DMS53 treated with DMSO at 0.1 percent for 48 hours (cell line): Measurements from ENCODE around the gene CD109.
"Not testable (repeated sequence)": the region's sequence is repeated elsewhere in the genome, so short reads cannot be mapped to it uniquely, and the experiment has no call there.

Experiments used
- DNase-seq: peaks from one replicate; lab custom pipeline; 2025; ENCODE audit not compliant: unreplicated experiment; lab: John Stamatoyannopoulos, UW

The CD109 gene

DNA sequence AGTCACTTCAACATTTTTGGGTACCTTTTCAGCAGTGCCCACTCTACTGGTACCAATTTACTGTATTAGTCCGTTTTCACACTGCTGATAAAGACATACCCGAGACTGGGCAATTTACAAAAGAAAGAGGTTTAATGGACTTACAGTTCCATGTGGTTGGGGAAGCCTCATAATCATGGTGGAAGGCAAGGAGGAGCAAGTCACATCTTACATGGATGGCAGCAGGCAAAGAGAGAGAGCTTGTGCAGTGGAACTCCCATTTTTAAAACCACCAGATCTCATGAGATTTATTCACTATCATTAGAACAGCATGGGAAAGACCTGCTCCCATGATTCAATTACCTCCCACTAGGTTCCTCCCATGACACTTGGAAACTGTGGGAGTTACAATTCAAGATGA lies 12.4 kb upstream of the CD109 start:
- DNase-seq: not testable (repeated sequence)

DNA sequence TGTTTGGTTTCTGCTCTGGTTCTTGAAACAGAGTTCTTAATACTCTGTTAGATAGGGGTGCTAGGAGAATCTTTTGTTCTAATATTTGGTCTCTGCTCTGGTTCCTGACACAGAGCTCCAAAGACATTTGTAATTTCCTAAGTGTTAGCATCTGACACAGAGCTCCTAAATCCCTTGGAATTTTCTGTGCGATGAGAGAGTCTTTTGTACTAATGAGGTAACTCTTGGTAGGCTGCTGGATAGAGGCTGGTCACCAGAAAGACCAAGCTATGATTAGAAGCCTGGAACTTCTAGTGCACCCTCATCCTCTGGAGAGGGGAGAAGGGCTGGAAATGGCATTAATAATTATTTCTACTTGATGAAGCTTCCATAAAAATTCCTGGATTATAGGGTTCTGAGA lies 7.7 kb upstream of the CD109 start:
- no peak for DNase-seq

DNA sequence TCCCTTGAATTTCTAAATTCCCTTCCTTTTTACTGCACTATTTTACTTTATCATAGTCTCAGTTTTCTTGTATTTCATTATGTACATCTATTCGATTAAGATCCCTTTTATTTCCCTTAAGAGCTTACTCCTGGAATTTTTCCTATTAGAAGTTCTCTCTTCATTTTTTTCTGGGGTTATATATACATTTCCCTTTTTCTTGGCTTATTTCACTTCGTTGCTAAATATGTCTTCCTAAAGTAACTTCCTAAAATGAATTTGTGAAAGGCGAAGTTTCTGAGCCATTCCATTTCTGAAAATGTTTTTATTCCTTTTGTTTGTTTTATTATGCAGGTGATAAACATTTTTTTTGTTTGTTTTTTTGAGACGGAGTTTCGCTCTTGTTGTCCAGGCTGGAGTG lies 5.9 kb upstream of the CD109 start:
- no peak for DNase-seq

DNA sequence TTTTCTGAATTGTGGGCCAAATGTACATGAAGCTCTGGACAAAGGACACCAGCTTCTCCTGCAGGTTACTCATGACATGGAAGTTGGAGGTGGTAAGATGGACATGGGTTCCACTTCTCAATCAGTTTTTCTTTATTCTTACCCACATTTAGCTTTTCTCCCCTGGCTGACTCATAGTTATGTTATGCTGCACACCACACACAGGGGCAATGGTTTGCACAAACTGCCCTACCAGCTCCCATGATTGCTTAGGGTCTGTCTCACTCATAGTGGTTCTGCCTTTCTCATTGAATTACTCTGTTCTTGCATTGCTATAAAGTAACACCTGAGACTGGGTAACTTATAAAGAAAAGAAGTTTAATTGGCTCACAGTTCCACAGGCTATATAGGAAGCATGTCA lies 4.5 kb upstream of the CD109 start:
- no peak for DNase-seq

DNA sequence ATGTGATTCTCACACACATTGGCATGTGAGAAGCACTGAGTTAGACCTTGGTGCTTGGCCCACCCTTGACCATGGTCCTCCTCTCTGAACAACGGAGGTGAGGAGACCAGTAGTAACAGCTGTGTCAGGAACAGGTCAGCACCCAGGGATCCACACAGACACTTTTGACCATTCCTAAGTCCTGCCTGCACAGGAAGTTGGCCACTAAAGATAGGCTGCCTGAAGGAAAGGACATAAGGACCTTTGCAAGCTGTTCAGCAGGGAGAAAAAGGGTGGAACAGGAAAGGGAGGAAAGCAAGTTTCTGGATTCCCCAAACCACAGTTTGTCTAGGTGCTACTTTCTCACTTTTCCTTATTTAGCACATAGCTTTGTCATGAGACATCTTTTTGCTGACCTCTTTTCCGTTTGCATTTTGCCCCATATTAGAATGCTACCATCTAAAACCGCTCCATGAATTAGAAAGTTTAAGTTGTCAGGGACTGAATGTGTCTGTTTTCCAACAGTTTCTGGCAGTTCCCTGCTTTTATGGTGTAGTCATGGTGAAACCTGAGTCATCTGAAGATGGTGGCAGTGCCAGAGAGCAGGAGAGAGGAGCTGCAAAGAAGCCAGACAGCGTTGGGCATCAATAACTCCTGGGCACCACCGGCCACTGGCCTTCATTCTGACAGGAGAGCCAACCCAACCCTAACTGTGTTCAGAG lies 1.1 kb upstream of the CD109 start:
- peak; percentile 24 for DNase-seq

DNA sequence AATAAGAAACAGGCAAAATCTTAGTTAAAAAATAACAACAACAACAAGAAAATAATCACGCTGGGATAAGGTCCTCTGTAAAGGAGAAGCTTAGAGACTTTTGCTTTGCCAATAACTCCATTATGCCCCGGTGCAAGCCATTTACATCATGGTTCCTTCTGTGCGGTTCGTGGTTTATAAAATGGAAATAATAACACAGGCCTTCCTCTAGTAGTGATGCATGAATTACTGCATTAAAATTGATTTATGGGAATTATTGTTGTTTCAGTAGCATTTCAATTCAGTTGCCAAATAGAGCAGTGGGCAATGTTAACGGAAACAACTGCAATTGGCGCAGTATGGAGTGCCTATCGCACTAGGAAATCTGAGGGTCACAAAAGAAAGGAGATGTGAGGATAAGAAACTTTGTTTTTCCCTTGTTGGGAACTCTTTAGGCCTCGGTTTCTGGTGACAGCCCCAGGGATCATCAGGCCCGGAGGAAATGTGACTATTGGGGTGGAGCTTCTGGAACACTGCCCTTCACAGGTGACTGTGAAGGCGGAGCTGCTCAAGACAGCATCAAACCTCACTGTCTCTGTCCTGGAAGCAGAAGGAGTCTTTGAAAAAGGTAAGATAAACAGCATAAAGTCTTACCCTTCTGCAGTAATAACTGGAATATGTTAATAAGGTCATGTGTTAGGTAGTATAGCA lies 1.1 kb downstream of the CD109 start:
- no peak for DNase-seq

DNA sequence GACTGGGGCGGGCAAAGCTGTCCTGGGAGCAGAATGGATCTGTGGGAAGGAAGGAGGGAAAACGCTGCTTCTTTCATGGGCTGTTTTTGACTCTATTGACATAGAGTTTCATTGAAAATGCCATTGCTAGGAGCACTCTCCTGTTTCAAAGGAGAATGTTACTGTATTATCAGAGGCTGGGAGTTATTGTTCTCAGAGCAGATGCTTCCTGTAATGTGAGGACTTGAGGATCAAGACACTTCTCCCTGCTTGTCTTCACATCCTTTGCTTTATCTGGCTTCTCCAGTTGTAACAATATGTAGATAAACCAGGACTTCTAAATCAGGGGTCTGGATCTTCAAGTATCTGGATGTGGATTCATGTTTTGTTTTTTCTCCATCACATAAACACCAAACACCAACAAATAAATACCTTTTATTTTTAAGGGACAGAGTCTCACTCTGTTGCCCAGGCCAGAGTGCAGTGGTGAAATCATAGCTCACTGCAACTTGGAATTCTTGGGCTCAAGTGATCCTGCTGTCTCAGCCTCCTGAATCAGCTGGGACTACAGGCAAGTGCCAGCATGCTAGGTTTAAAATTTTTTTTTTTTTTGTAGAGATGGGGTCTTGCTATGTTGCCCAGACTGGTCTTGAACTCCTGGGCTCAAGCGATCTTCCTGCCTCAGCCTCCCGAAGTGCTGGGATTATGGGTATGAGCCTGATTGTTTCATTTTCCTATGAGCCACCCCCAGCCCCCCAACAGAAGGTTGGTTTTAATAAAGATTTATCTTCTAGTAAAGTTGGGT lies 3.9 kb downstream of the CD109 start:
- no peak for DNase-seq

DNA sequence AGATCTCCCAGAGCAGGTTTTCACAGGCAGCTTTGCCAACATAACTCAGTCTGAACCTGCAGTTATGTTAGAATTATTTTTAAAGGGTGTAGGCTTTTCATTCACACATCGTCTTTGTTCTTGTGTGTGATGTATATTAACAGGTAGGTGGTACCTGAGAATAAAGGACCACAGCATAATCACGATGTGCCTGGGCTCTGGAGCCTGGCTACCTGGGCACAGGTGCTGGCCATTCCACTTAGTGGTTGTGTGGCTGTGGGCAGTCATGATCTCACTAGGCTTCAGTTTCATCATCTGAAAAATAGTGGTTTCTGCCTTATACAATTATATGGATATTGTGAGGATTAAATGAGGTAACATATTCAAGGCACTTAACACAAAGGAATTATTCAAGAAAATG lies 6.4 kb downstream of the CD109 start:
- no peak for DNase-seq

DNA sequence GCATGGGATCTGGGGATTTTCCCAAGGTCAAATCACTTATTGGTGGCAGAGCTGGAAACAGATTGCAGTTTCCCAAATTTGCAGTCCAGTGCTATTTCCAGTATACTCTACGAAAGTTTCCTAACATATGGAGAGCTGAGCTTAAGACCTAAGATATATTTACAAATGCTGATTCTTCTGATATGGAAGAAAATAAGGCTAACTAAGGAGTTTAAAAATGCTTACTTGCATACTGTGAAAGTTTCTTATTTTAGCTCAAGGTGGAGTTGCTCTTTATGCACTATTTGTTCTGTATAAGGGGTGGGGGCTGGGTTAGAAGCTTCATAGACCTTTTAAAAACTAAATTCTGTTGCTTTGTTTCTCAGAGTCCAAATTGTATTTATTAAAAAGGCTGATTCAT lies 7.5 kb downstream of the CD109 start:
- DNase-seq: no peak

DNA sequence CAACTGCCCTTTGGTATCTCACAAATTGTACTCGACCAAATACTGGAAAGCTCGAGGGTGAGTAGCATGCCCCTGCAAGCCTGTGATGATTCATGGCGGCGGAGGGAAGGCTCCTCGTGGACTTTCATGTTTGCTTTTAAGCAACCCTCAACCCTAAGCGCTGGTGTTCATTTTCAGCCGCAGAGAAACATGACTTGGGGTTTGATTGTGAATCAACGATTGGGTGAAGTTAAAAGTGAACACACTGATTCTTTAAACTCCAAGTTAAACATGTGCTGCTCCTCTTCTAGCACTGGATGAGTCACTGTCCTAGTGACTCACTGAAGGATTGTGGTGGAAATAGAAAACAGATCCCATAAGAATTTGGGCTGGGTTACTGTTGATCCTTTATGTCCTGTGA lies 8.3 kb downstream of the CD109 start:
- DNase-seq: peak; percentile 46

DNA sequence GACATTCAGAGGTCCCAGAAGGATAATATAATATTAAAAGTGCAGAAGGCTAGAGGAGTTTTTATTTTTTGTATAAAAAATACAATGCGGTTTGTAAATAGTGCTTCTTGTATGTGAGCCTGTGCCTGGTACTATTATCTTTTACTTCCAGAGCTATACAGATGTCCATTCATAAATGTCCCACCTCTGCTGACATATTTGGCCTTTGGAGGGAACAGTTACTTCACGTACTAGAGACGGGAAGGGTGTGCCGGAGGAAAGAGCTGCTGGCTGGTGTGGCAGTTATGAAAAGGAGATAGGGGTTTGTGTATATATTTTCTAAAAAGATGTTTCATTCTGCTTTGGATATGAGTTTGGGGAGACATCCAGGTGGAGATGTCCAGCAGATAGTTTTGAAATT lies 8.8 kb downstream of the CD109 start:
- DNase-seq: no peak

DNA sequence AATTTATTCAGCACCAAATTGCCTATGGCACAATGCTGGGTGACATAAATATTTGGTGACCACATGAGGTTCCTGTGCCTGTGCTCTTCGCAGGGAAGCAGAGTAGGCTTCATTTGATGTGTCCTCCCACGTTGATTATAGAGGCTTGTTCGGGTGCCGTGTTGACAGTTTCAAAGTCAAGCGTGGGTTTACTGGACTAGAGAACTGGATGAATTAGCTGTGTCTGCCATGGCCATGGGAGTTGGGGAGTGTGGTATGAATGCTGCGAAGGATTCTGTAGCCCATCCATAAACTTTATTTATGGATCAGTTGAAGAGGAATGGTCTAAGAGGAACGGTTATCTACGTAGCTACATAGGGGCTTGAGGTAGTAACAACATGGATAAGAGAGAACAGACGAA lies 11.0 kb downstream of the CD109 start:
- DNase-seq: no peak

DNA sequence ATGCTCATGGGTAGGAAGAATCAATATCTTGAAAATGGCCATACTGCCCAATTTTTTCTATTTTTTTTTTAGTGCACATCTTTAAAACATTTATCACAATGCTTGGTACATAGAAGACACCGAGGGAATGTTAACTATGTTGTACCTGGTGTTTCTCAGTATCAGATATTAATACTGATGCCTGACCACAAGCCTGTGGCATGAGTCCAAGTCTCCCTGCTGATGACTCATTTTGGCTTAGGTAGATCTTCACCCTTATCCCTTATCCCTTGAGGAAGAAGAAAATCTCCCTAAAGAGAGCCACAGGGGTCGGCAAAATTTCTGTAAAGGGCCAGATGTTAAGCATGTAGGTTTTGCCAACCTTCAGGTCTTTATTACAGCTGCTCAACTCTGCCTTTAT lies 14.5 kb downstream of the CD109 start:
- DNase-seq: peak; percentile 19

DNA sequence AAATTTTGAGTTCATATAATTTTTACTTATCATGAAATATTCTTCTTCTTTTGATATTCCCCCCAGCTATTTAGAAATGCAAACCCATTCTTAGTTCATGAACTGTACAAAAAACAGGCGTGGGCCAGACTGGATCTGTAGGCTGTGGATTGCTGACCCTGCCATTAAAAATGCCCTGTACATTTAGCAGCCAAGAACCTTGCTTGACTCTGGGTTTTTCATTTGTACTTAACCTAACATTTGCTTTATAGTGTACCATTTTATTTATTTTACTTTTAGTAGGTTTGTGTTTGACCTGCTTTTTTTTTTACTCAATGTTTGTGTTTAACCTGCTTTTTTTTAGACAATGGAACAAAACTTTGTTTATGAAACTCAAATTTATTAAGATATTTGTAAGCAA lies 14.9 kb downstream of the CD109 start:
- DNase-seq: no peak

DNA sequence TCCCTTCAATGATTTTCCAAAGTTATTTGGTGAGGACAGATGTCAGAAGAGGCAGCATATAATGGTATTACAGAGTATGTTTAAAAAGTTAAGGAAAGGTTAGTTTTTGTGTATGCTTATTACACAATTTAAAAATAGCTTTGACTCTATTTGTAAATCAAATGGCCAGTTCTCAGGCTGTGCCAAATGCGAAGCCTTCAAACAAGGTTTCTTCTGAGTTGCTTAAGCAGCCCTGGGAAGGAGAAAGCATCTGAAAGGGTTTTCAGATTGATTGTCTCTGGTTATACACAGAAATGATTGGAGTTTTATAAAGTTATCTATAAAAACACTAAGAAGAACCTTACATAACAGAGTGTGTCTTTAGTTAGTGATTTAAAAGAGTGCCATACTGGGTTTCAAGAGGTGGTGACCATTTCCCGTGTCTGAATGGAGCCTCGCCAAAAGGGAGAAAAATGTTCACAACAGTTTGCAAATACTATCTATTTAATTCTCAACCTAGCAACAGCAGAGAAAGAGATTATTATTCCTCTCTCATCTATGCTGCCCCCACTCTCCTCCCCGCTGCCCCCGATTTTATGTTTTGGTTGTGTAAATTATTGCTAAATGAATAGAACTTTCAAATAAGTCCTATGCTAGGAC lies 16.7 kb downstream of the CD109 start:
- DNase-seq: no peak

DNA sequence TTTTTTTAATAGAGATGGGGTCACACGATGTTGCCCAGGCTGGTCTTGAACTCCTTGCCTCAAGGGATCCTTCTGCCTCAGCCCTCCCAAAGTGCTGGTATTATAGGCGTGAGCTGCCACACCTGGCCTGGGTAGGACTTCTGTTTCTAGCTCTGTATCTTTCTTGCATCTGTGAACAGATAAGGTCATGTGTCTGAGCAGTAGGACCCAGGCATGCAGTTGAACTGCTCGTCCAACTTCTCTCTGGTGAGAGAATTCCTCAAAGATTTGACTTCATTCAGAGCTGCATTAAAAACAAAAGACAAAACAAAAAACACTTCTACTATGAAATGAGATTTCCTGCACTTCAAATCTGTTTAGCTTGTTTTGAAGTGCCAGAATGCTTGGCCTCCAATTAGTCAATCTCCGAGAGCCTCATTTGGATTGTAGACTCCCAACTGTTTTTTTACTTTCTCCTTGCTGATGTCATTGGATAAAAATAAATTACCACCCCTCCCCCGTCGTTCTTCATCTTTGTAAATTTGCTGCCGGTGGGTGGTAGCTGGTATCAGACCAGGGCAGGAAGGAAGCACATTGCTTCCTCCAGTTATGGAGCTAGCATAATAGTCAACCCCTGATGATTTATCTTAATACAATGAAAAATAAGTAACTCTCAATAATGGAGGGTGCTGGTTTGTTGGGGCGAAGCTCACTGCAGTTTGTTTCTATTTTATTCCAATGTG lies 17.6 kb downstream of the CD109 start:
- DNase-seq: no peak

DNA sequence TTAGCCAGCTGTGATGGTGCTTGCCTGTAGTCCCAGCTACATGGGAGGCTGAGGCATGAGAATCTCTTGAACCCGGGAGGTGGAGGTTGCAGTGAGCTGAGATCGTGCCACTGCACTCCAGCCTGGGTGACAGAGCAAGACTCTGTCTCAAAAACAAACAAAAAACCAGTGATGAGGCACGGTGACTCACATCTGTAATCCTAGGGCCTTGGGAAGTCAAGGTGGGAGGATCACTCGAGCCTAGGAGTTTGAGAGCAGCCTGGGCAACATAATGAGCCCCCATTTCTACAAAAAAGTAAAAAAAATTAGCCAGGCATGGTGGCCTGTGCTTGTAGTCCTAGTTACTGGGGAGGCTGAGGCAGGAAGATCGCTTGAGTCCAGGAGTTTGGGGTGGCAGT lies 19.1 kb downstream of the CD109 start:
- peak; percentile 37 for DNase-seq

DNA sequence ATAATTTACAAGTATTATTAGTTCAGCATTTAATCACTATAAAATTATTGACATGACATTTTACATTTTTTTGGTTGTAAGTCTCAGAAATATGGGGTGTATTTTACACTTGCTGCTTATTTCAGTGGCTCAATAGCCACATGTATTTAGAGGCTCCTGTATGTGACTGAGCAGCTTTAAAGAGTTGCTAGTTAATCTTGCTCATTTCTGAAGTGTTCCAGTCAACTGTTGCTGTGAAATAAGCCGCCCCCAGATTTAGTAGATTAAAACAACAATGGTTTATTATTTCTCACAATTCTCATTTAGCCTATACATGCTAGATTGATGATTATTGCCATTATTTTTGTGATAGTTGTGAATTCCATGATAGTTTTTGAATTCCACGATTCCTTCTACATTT lies 23.0 kb downstream of the CD109 start:
- no peak for DNase-seq

DNA sequence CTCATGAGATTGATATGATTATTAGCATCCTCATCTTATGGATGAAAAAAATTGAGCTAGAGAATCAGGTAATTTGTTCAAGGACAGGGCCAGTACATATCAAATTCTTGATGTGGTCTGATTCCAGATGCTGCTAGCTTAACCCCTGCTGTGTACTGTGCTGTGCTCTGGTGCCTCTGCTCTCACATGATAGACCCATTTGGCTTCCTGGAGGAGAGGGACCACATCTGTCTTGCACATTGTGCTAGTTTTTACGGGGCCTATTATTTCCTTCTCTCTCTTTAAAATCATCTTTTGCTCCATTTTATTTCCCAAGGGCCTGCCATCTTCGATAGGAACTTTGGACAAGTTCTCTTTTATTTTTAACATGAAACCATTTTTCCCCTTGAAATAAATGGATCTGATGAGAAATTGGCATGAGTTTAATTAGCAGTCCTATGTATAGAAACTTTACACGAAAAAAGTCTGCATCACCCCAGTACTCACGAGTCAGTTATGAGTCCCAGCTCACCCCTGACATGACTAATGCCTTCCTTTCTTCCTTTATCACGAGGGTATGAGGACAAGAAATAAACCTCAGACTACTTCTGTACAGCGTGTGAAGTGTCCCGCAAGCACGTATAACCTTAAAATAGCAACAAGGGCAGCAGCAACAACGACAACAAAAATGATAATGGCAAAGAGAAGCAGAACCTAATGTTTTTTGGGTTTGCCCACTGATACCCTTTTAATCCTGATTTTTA lies 26.5 kb downstream of the CD109 start:
- DNase-seq: no peak

DNA sequence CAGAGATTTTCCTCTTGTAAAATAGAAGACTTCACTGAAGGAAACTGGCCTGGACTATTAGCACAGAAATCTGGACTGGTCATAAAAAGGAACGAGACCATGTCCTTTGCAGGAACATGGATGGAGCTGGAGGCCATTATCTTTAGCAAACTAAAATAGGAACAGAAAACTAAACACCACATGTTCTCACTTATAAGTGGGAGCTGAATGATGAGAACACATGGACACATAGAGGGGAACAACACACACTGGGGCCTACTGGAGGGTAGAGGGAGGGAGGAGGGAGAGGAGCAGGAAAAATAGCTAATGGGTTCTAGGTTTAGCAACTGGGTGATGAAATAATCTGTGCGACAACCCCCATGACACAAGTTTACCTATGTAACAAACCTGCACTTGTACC lies 27.5 kb downstream of the CD109 start:
- not testable (repeated sequence) for DNase-seq
